ENCODE results near the gene NADSYN1. TPM values are rescaled to one million over a fixed set of nuclear protein-coding genes. Genes with fewer than 3 reads are reported as not detected.
A peak's percentile ranks its signal among the peaks of the same experiment; 100 is the strongest.

NADSYN1 gene
- total and polyA plus RNA-seq, 4 donors = 62.8 to 79.3 (median 65.0) TPM

DNA sequence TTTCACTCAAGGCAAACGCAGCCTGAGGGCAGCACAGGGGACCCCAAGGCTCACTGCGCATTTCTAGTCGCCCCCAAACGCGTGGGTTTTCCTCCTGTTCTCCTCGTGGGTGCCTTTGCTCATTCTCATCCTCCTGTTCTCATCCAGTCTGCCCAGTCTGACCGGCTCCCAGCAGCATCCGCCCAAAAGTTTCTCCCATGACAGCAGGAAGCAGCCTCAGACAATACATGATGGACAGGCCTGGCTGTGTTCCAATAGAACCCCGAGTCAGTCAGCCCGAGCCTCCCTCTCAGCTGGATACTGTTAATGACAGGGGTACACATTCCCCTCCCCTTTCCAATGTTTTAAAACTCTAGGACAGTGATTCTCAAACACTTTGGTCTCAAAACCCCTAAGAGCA, 51.5 kb downstream of the NADSYN1 start:
- DNase-seq = peak in 2 of 3 donors; percentile 29 to 57
- WGBS, 2 donors = 50 to 65% methylated on average over 10 of the region's 10 CpGs
- peaks cover 0 to 33% (median 6%) of the 10 kb centered on the region in 4 donors for H3K36me3 ChIP-seq (ENCODE audit: control insufficient read depth in 4 of 4, insufficient read depth in 4 of 4, low read length in 4 of 4)

DNA sequence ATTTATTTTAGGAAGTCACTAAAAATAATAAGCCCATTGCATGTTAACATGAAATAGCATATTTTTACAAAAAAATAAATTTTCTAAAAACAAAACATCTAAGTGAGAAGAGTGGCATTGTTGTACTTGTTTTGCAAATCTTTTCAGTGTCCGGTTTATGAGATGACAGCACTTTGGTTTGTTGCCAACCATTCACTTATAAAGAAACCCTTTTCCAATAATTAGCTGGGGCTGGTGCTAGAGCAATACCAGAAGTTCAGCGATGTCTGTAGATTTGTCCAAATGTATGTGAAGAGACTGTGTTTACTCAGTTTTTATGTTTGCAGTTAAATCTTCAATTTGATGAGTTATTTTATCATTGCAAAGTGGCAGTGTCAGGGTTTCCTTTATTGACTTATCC, 52.0 kb downstream of the NADSYN1 start:
- Histone ChIP-seq H3K27me3 (ENCODE audit: control insufficient read depth in 3 of 3, insufficient read depth in 3 of 3, low read length in 2 of 3) (no peaks in the 10 kb centered on the region), H3K4me3 (no peak overlapping the region), H3K4me1 (ENCODE audit: control insufficient read depth in 5 of 5, insufficient read depth in 5 of 5, low read length in 5 of 5) (peaks cover 0 to 21% (median 3%) of the 10 kb centered on the region in 5 donors), H3K9ac (ENCODE audit: insufficient read depth in 1 of 2, low read length in 2 of 2) (no peak overlapping the region), H3K27ac (ENCODE audit: low read depth in 1 of 2, low read length in 1 of 2) (no peak overlapping the region), H3K9me3 (ENCODE audit: control insufficient read depth in 4 of 4, insufficient read depth in 3 of 4, low read length in 3 of 4) (peaks cover 0 to 8% (median 1%) of the 10 kb centered on the region in 4 donors), H3K36me3 (ENCODE audit: control insufficient read depth in 4 of 4, insufficient read depth in 4 of 4, low read length in 4 of 4) (peaks cover 0 to 31% (median 5%) of the 10 kb centered on the region in 4 donors)
- ATAC-seq (ENCODE audit: insufficient read depth, low FRiP score) (no peak), DNase-seq (peak in 2 of 3 donors; percentile 41 to 61)
- TF ChIP-seq, protein P1, sequence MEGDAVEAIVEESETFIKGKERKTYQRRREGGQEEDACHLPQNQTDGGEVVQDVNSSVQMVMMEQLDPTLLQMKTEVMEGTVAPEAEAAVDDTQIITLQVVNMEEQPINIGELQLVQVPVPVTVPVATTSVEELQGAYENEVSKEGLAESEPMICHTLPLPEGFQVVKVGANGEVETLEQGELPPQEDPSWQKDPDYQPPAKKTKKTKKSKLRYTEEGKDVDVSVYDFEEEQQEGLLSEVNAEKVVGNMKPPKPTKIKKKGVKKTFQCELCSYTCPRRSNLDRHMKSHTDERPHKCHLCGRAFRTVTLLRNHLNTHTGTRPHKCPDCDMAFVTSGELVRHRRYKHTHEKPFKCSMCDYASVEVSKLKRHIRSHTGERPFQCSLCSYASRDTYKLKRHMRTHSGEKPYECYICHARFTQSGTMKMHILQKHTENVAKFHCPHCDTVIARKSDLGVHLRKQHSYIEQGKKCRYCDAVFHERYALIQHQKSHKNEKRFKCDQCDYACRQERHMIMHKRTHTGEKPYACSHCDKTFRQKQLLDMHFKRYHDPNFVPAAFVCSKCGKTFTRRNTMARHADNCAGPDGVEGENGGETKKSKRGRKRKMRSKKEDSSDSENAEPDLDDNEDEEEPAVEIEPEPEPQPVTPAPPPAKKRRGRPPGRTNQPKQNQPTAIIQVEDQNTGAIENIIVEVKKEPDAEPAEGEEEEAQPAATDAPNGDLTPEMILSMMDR (IDR thresholded peaks at IDR 0.05; ENCODE audit: control extremely low read depth, extremely low read depth) = no peak
- WGBS, 2 donors = 64 to 72% methylated on average over 2 of the region's 2 CpGs

More for the DNA sequence above, 51.5 kb downstream of the NADSYN1 start:
- no peak for ATAC-seq (ENCODE audit: insufficient read depth, low FRiP score)
- Histone ChIP-seq H3K4me3 (no peak overlapping the region), H3K9ac (ENCODE audit: insufficient read depth in 1 of 2, low read length in 2 of 2) (no peak overlapping the region), H3K27me3 (ENCODE audit: control insufficient read depth in 3 of 3, insufficient read depth in 3 of 3, low read length in 2 of 3) (no peaks in the 10 kb centered on the region), H3K9me3 (ENCODE audit: control insufficient read depth in 4 of 4, insufficient read depth in 3 of 4, low read length in 3 of 4) (peaks cover 0 to 8% (median under 1%) of the 10 kb centered on the region in 4 donors), H3K27ac (ENCODE audit: low read depth in 1 of 2, low read length in 1 of 2) (peak overlapping the region in 1 of 2 donors; percentile 42), H3K4me1 (ENCODE audit: control insufficient read depth in 5 of 5, insufficient read depth in 5 of 5, low read length in 5 of 5) (peaks cover 0 to 21% (median 3%) of the 10 kb centered on the region in 5 donors)
- TF ChIP-seq, protein P1 (IDR thresholded peaks at IDR 0.05; ENCODE audit: control extremely low read depth, extremely low read depth) = no peak

DNA sequence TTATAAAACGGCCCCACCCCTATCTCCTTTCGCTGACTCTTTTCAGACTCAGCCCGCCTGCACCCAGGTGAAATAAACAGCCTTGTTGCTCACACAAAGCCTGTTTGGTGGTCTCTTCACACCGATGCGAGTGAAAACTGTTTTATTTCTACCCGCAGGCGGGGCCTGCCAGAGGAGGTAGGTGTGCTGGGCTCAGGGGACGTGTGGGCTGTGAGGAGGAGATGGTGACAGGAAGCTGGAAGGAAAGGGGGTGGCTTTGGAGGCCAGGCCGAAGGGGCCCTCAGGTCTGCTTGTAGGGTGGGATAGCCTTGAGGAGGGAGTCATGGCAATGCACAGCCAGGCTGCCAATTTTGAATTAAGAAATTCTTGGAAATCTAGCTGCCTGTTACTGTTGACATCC, 52.8 kb downstream of the NADSYN1 start:
- 90 to 93% methylated on average over 9 of the region's 9 CpGs for WGBS, 2 donors
- peaks cover 0 to 24% (median 3%) of the 10 kb centered on the region in 4 donors for H3K36me3 ChIP-seq (ENCODE audit: control insufficient read depth in 4 of 4, insufficient read depth in 4 of 4, low read length in 4 of 4)
- no peak overlapping the region for H3K27ac ChIP-seq (ENCODE audit: low read depth in 1 of 2, low read length in 1 of 2)
- no peak overlapping the region for H3K4me3 ChIP-seq
- TF ChIP-seq, protein P1 (IDR thresholded peaks at IDR 0.05; ENCODE audit: control extremely low read depth, extremely low read depth) = no peak
- H3K9ac ChIP-seq (ENCODE audit: insufficient read depth in 1 of 2, low read length in 2 of 2) = no peak overlapping the region
- H3K27me3 ChIP-seq (ENCODE audit: control insufficient read depth in 3 of 3, insufficient read depth in 3 of 3, low read length in 2 of 3) = no peaks in the 10 kb centered on the region
- no peak for ATAC-seq (ENCODE audit: insufficient read depth, low FRiP score)
- H3K4me1 ChIP-seq (ENCODE audit: control insufficient read depth in 5 of 5, insufficient read depth in 5 of 5, low read length in 5 of 5) = peaks cover 0 to 18% (median 3%) of the 10 kb centered on the region in 5 donors
- no peak for DNase-seq
- H3K9me3 ChIP-seq (ENCODE audit: control insufficient read depth in 4 of 4, insufficient read depth in 3 of 4, low read length in 3 of 4) = peaks cover 0 to 8% (median 3%) of the 10 kb centered on the region in 4 donors

DNA sequence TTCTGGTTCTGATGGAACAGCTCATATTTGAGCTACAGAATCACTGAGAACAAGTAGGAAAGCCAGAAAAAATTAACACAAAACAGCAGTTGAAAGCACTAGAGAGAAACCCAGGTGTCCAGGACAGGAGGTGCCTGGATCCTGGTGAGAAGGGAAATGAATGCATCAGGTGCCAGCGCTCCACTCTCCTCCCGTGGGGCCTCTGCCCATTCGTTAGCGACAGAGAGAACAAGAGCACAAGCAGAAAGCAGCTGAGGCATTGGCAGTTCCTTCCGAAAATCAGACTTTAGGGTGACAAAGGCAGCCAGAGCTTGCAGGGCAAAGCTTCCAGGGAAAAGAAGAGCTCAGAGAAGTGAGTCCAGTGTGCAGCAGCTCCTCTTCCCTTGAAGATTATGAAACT, 54.1 kb downstream of the NADSYN1 start:
- H3K36me3 ChIP-seq (ENCODE audit: control insufficient read depth in 4 of 4, insufficient read depth in 4 of 4, low read length in 4 of 4) = peaks cover 0 to 13% (median under 1%) of the 10 kb centered on the region in 4 donors
- peaks cover 0 to 8% (median 3%) of the 10 kb centered on the region in 4 donors for H3K9me3 ChIP-seq (ENCODE audit: control insufficient read depth in 4 of 4, insufficient read depth in 3 of 4, low read length in 3 of 4)
- WGBS, 2 donors = 96% methylated on average over 5 of the region's 5 CpGs
- no peak for DNase-seq
- peaks cover 0 to 16% (median 3%) of the 10 kb centered on the region in 5 donors for H3K4me1 ChIP-seq (ENCODE audit: control insufficient read depth in 5 of 5, insufficient read depth in 5 of 5, low read length in 5 of 5)
- TF ChIP-seq, protein P1 (IDR thresholded peaks at IDR 0.05; ENCODE audit: control extremely low read depth, extremely low read depth) = no peak
- no peak for ATAC-seq (ENCODE audit: insufficient read depth, low FRiP score)
- no peak overlapping the region for H3K9ac ChIP-seq (ENCODE audit: insufficient read depth in 1 of 2, low read length in 2 of 2)
- no peak overlapping the region for H3K27ac ChIP-seq (ENCODE audit: low read depth in 1 of 2, low read length in 1 of 2)
- H3K27me3 ChIP-seq (ENCODE audit: control insufficient read depth in 3 of 3, insufficient read depth in 3 of 3, low read length in 2 of 3) = no peaks in the 10 kb centered on the region
- no peak overlapping the region for H3K4me3 ChIP-seq

Measured in lung (tissue), 12 donors.